Activated CD4-positive, alpha-beta T cell treated with anti-CD3 and anti-CD28 coated beads, Interleukin-2, amount 50 U/mL, for 1 hour (primary cell): ENCODE data around the gene DNPH1.

Experiments used
- DNase-seq: peaks from one replicate; pipeline ENCODE4 v3.0.0-alpha.2; 2020

Gene DNPH1

DNA sequence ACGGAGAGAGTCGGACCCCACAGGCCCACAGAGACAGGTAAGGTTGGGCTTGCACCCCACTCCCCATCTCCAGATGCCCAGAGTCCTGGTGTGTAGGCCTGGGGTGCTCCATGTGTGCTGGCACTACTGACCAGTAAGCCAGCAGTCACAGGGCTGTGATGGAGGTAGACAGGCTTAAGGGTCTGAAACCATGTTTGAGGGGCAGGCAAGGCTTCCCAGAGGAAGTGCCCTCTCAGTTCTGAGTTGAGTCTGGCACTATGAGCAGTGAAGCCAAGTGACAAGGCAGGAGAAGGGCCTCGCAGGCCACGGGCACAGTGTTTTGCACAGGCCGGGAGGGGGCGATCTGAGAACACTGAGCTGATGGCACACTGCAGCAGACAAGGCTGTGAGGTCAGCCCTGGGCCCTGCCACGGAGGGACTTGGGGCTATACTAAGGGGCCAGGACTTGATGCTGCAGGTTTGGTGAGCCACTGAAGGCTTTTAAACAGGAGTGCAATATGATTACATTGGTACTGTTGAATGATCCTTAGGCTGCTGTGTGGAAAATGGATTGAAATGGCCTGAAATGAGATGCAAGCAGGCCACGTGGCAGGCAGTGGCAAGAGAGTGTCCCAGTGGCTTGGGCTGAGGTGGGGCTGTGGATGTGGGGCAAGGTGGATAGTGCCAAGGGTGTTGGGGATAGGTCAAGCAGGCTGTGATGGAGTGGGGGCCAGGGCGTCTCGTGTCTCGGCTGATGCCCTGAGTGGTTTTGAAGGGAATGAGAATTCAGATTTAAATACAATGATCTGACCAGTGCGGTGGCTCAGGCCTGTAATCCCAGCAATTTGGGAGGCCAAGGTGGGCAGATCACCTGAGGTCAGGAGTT, 34.3 kb upstream of the DNPH1 start:
- peak; percentile 77 for DNase-seq

DNA sequence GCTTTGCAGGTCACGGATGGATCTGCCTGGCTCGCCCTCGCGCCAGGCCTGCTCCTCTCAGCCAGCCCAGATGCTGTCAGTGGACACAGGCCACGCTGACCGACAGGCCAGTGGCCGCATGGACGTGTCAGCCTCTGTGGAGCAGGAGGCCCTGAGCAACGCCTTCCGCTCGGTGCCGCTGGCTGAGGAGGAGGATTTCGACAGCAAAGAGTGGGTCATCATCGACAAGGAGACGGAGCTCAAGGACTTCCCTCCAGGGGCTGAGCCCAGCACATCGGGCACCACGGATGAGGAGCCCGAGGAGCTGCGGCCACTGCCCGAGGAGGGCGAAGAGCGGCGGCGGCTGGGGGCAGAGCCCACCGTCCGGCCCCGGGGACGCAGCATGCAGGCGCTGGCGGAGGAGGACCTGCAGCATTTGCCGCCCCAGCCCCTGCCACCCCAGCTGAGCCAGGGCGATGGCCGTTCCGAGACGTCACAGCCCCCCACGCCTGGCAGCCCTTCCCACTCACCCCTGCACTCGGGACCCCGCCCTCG, 33.6 kb upstream of the DNPH1 start:
- DNase-seq = no peak

DNA sequence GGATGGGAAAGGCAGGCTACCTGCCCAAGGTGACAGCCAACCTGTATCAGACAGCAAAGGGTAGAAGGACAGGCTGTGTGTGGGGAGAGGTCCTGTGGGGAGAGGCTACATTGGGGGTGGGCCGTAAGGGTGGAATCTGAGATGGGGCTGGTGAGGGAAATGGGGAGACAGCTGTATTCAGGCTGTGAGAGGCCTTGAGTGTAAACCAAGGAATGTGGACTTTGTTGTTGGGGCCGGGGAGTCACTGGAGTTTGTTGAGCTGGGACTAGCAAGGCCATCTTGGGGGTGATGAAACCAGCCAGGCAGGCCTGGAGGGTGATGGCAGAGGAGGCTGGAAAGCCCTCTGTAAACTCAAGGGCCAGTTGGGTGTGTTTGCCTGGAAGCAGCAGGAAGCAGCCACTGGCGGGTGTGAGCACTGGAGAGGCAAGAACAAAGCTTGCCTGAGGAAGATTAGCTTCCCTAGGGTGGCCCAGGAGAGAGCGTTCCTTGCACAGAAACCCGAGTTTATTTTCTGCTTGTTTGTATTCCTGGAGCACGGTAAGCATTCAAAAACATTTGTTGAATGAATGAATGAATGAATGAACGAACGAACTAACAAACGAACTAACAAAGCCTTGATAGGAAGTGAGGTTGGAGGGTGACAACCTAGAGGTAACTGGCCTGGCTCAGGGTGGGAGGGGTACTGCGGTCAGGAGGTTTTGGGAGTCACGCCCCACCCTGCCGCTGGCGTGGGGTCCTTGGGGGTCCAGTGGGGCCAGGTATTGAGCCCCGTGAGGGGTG, 32.9 kb upstream of the DNPH1 start:
- DNase-seq = no peak

DNA sequence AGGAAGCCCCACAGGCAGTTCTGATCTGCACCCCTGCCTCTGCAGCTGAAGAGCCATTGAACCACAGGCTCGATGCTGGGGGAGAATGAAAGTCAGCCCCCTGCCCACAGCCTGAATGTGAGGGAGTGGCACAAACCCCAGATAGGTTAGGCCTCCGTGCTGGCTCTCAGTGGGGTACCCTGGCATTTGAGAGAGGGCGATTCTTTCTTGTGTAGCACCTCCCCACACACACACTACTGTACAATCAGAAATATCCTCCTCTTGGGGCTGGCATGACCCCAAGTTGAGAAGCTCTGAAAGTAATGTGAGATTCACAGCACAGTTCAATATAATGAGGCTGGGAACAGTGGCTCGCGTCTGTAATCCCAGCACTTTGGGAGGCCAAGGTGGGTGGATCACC, 31.9 kb upstream of the DNPH1 start:
- DNase-seq = no peak

DNA sequence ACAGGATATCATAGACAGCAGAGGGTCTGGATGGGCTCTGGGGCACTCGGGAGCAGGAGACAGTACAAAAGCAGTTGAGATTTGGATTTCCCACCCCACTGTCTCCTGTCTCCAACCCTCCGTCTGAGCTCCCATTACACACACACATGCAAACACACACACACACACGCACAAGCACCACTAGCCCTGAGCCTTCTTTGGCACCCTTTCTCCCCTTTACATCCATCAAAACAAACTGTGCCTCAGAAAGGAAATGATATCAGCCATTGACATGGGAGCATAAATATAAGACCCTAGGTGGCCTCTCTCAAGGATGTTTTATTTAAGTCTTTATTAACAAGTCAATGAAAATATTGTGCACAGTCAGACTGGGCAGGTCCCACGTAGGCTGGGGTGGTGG, 31.5 kb upstream of the DNPH1 start:
- DNase-seq = no peak

DNA sequence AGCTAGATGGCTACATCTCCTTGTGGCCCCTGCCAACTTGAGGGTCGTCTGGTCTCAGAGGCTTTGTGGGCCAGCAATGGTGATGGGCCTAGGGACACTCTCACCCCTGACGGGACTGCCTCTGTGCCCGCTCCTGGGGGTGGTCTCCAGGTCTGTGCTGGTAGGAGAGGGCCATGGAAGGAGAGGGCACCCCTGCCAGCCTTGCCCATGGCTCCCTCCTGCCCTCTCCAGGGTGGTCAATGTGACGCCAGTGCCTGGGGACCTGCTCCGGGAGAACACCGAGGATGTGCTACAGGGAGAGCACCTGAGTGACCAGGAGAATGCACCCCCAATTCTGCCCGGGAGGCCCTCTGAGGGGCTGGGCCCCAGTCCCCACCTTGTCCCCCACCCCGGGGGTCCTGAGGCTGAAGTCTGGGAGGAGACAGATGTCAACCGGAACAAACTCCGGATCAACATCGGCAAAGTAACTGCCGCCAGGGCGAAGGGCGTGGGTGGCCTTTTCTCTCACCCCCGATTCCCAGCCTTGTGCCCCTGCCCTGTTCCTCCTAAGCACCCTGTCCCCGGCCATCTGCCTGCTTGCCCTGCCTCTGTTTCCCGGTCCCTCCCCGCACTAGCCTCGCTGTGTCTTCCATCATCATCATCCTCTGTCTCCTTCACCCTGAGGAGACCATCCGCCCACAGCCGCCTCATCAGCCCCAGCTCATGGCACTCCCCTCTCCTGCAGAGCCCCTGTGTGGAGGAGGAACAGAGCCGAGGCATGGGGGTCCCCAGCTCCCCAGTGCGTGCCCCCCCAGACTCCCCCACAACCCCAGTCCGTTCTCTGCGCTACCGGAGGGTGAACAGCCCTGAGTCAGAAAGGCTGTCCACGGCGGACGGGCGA, 29.8 kb upstream of the DNPH1 start:
- no peak for DNase-seq

DNA sequence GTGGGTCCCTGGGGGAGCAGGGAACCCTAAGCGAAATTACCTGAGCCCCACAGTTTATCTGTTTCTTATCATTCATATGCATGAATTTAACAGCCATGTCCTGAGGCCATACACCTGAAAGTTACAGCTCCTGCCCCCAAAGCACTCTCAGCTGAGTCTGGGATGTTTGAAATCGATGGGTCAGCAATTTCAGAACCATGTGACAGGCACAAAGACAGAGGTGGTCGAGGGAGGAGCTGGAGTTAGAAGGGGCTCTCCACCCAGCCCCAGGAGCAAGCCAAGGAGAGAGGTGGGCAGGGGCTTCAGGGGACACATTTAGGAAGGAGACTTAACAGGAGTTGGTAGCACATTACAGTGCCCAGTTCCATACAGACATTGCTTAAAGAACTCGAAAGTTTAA, 28.9 kb upstream of the DNPH1 start:
- no peak for DNase-seq

DNA sequence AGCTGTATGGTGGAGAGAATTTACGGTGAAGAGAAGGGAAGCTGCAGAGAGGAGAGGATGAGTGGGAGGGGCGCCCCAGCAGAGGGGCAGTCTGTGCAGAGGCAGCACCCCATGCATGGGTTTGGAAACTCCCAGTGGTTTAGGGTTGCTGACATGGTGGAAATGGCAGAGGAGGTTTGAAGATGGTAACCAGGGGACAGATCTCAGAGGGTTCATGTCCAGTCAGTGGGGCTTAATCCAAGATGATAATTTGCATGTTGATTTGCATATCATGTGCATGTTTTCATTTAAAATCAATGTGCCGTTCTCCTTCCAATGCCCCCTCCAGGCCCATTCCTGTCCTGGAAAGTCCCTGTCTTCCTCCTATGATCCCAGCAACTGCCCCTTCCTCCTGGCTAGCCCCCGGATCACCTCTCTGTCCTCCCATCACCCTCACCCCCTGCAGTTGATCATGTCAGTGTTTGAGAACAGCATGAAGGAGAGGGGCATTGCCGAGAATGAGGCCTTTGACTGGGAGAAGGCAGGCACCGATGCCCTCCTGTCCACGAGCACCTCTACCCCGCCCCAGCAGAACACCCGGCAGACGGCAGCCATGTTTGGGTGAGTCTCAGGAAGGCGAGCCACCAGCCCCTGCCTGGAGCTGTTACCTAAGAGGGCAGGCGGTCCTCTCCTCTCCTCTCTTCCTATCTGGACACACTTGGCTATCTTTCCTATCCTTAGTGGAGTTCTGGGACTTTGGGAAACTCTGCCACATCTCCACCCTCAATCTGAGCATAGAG, 28.3 kb upstream of the DNPH1 start:
- DNase-seq = no peak

DNA sequence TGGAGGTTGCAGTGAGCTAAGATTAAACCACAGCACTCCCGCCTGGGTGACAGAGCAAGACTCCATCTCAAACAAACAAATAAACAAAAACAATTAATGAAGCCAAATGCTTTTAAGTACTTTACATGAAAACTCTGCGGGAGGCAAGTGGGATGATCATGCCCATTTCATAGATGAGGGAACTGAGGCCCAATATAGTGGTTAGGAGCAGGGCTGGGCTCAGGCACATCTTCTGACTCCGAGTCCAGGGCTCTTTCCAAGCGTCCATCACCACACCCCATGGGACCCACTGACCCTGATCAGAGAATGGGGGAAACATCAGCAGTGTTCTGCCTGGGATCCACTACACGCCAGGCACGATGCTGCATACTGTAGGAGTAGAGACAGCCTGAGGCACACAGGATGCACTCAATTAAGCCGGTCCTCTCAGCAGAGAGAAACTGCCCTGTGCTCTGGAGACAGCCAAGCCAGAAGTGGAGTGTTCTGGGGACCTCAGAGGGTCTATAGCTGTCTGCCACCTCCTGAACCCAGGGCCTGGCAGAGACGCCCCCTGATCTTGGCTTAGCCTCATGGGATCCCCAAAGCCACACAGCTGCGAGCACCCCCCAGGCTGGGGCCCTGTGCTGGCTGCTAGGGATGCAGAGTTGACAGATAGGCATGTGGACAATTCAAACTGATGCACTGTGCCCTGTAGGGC, 27.5 kb upstream of the DNPH1 start:
- no peak for DNase-seq

DNA sequence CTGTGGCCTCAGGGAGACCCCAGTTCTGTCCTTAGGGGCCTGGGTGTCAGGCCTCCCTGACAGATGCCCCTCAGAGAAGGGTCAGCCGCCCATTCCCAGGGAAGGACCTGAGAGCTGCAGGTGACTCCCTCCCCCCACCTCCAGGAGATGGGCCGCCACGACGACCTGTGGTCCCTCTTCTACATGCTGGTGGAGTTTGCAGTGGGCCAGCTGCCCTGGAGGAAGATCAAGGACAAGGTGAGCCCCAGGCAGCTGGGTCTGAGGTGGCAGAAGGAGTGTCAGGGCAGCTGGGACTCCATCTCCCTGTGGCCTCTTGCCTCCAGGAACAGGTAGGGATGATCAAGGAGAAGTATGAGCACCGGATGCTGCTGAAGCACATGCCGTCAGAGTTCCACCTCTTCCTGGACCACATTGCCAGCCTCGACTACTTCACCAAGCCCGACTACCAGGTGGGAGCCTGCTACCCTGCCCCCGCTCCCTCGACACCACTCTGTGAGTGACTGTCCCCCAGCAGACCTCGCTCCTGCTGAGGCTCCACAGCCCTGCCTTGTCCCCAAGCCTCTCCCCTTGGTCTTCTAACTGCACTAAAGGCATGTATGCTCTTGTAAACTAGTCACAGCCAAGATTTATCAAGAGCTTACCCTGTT, 26.2 kb upstream of the DNPH1 start:
- no peak for DNase-seq

DNA sequence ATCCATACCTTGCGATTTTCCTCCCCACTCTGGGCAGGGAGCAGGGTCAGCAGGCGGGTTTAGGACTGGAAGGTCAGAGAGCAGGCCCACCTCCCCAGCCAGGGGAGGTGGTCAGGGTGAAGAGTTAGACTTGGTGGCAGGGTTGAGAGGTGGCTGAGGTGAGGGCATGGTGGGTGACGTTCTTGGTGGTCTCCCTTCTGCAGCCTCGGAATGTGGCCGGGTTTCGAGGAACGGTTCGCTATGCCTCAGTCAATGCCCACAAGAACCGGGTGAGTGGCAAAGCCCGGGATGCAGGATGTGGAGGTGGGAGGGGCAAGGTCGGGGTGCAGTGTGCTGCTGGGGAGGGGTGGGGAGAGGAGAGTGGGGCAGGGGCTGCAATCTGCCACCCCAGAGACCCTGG, 25.6 kb upstream of the DNPH1 start:
- DNase-seq = no peak

DNA sequence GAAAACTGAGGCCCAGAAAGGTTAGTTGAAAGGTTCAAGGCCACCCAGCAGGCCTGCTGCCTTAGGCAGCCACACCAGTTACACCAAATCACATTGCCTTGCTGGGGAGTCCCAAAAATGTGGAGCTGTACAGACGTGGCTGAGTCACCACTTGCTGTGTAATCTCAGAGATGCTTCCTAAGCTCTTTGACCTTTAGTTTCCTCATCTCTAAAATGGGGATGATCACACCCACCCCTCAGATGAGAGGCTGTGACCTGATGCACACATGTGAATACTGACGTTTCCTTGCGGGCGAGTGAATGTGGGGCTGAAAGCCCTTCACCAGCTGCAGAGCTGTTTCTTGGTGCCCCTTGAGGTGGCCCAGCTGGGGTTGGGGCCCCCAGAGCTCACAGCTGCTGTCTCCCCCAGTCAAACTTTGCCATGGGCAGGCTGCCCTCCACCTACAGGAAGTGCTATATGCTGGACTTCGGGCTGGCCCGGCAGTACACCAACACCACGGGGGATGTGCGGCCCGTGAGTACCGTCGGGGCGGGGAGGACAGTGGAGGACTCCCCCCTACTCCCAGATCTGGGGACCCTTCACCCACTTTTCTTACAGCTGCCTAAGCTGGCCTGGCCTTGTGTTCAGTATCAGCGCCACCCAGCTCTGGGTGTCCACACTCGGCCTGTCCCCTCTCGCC, 25.0 kb upstream of the DNPH1 start:
- DNase-seq = no peak

DNA sequence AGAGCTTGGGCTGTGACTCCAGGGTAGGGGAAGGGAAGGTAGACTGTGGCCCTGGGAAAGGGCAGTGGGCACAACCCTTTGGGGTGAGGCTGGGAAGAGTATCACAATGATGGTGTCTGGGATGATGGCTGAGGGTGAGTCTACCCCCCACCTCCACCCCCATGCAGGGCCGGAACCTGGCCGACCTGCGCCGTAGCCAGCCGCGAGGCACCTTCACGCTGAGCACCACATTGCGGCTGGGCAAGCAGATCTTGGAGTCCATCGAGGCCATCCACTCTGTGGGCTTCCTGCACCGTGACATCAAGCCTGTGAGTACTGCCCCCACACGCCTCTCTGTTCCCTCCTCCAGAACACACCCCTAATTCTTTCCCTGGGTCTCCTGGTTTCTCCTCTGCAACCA, 24.1 kb upstream of the DNPH1 start:
- no peak for DNase-seq

DNA sequence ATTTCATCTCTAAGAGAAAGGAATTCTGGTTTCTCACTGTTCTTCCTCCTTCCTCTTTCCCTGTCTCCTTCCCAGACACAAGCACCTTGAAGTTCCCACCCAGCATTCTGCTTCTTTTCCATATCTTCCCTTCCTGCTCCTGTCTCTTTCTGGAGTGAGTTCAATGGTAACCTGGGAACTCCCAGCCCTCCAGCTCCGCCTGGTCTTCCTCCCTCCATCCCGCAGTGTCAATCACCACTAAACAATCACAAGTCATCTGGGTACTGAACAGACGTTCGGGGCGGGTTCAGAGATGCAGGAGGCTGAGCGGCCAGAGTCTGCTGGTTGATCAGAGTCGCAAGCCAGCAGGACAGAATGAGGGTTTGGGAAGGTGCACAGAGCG, 21.7 kb upstream of the DNPH1 start:
- no peak for DNase-seq

DNA sequence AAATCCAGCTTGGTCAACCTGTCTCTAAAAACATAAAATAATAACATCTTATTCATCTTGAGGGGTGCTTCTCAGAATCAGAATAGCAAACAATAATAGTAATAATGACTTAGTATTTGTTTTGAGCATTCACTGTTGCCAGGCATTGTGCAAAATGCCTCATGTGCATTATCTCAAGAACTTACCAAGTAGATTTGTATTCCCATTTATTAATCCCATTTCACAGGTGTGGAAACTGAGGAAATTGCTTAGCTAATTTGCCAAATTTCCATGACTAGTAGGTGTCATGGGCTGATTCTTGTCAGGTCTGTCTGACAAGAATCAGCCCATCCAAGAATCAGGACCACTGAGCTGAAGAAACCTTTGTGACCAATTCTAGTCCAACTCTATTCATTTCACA, 19.5 kb upstream of the DNPH1 start:
- DNase-seq = no peak

DNA sequence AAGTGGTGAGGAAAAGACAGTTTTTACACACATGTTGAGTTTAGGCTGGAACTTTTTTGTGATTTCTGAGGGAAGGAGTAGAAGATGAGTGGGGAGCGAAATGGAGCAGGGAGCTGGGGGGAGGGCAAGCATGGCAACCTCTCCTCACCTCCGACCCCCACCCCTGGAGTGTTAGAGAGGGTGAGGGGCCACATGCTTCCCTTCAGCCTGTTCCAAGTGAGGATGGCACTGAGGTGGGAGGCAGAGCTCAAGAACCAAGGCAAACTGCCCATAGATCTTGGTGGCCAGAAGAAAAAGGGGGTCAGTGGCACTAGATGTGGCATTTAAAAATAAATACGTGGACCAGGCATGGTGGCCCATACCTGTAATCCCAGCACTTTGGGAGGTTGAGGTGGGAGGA, 18.8 kb upstream of the DNPH1 start:
- no peak for DNase-seq

DNA sequence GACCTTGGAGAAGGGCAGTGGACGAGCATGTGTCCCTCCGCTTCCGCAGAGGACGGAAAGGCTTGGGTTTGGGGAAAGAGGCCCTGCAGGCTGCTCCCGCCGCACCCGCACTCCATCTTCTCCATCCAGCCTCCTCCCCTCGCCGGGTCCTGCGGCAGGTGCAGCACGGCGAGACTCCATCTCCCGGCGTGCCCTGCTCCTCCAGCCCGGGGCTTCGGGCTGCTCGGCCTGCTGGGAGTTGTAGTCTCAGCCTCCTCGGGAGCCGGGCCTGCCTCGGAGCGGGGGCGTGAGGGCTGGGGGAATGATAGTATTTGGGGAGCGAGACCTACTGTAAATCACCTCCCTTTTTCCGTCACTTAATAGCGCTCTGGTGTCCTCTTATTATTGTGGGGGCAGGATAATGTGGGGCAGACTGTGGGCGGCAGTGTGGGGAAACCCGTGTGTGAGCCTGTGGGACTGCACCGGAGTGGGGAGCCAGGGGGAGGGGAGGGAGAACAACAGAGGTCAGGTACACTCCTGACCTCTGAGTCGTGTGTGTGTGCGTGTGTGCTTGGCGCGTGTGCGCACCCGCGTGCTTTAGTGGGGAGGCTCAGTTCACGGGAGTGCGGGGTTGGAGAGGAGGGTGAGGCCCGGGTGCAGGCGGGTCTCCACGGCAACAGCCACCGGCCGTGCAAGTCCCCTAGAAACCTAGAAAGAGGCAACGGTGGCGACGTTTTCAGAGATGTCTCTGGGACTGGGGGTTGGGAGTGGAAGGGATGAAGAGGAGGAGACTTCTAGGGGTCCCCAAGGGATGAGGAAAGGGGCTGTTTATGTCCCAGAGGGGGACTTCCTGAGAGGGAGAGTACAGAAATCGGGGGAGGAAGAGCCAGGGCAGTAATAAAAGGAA, 18.1 kb upstream of the DNPH1 start:
- peak; percentile 77 for DNase-seq

DNA sequence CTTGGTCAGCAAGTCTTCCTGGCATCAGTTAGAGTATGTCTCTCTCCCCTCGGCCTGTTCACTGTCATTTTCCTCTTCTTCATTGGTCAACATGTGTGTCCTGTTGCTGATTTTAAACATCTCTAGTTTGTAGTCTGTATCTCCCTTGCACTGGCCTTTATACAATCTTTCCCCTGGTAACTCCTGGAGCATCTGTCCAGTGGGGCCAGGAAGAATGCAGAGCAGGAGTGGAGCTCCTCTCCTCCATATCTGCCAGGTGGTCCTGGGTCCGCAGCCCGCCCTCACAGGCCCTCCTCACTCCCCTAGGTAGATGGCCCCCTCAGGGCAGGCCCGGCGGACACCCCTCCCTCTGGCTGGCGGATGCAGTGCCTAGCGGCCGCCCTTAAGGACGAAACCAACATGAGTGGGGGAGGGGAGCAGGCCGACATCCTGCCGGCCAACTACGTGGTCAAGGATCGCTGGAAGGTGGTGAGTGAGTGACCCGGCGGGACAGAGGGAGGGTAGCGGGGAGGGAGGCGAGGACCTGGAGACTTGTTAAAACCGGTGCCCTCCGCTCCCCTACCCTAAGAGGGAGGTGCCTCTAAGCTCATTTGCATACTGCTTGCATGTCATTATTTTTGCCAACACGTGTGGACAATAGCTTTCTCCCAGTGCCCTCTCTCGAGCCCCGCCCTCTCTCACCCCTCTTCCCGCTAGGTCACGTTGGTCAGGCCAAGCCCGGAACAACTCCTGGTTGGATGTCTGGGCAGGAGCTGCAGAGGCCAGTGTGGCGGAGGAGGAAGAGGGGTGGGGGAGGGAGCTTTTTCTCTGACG, 17.2 kb upstream of the DNPH1 start:
- DNase-seq = no peak
